ENCODE data around the gene LAMTOR2. TPM values are rescaled to one million over a fixed set of nuclear protein-coding genes. Genes with fewer than 3 reads are reported as not detected.

Gene LAMTOR2
- total and polyA plus RNA-seq, 2 donors (not counting 1 experiment from before 2014, with no cell fraction given) = 56.3 to 84.7 TPM

DNA sequence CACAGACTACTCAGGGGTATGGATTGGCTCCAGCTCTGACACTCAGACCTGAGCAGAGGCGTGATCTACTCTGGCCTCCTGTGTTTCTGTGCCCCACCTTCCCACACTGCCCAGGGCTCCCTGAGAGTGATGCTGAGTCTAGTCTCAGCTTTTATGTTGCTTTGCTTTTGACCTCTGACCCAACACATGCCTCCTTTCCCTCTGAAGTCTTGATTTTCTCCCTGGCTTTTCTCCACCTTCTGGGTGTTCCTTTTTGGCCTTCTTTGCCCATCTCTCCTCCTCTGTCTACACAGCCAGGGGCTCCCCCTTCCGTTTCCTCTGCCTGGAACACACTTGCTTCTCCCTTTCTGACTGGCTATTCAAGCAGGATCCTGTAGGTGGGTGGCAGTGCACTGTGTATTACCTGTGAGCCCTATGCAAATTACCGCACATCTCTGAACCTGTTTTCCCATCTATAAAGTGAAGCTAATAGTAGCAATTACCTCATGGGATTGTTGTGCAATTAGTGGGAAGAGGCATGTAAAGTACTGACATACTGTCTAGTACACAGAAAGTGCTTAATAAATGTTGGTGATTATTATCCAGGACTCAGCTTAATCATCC is 41.4 kb downstream of the LAMTOR2 start:
- Histone ChIP-seq H3K27ac (ENCODE audit: insufficient read depth, low read length) (peak overlapping the region; percentile 50), H4K20me1 (ENCODE audit: control insufficient read depth, extremely low read depth, insufficient read depth, low read length) (no peaks in the 10 kb centered on the region)

GRCh38 chr1:156096640-156097391 is 42.2 kb downstream of the LAMTOR2 start:
- TF ChIP-seq, protein P1, sequence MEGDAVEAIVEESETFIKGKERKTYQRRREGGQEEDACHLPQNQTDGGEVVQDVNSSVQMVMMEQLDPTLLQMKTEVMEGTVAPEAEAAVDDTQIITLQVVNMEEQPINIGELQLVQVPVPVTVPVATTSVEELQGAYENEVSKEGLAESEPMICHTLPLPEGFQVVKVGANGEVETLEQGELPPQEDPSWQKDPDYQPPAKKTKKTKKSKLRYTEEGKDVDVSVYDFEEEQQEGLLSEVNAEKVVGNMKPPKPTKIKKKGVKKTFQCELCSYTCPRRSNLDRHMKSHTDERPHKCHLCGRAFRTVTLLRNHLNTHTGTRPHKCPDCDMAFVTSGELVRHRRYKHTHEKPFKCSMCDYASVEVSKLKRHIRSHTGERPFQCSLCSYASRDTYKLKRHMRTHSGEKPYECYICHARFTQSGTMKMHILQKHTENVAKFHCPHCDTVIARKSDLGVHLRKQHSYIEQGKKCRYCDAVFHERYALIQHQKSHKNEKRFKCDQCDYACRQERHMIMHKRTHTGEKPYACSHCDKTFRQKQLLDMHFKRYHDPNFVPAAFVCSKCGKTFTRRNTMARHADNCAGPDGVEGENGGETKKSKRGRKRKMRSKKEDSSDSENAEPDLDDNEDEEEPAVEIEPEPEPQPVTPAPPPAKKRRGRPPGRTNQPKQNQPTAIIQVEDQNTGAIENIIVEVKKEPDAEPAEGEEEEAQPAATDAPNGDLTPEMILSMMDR (conservative IDR thresholded peaks at IDR 0.05 in 1 of 2, IDR thresholded peaks at IDR 0.05 in 1 of 2; ENCODE audit: low read depth in 1 of 2, low read length in 2 of 2) = peak; percentile 93 to 99
- no peak for TF ChIP-seq EZH2 (IDR thresholded peaks at IDR 0.05; ENCODE audit: low read length, missing control alignments)
- peak; percentile 72 to 81 for DNase-seq (ENCODE audit: low read depth in 2 of 2)
- Histone ChIP-seq H3K4me2 (ENCODE audit: extremely low read depth, insufficient read depth, low read length) (peak overlapping the region; percentile 25), H4K20me1 (ENCODE audit: control insufficient read depth, extremely low read depth, insufficient read depth, low read length) (no peaks in the 10 kb centered on the region), H3K4me1 (ENCODE audit: control insufficient read depth, extremely low read depth, insufficient read depth, low read length) (peaks cover 10% of the 10 kb centered on the region), H3K36me3 (ENCODE audit: control insufficient read depth, insufficient read depth, low read length) (no peaks in the 10 kb centered on the region), H3K4me3 (replicated peaks in 1 of 4; ENCODE audit: control extremely low read depth in 1 of 4, insufficient read depth in 1 of 4, low read depth in 3 of 4, low read length in 4 of 4) (no peak overlapping the region), H3K79me2 (ENCODE audit: control insufficient read depth, insufficient read depth, low read length) (no peaks in the 10 kb centered on the region), H3K27me3 (ENCODE audit: control insufficient read depth, insufficient read depth, low read length) (no peaks in the 10 kb centered on the region), H3K27ac (ENCODE audit: insufficient read depth, low read length) (peak overlapping the region; percentile 78), H3K9ac (ENCODE audit: insufficient read depth, low read length) (peak overlapping the region; percentile 28), H3K9me3 (ENCODE audit: control insufficient read depth, insufficient read depth, low read depth, low read length) (no peaks in the 10 kb centered on the region), H2AFZ (ENCODE audit: low read length) (no peak overlapping the region)

More for the DNA sequence above, 41.4 kb downstream of the LAMTOR2 start:
- no peak overlapping the region for H3K4me3 ChIP-seq (replicated peaks in 1 of 4; ENCODE audit: control extremely low read depth in 1 of 4, insufficient read depth in 1 of 4, low read depth in 3 of 4, low read length in 4 of 4)
- DNase-seq (ENCODE audit: low read depth in 2 of 2) = no peak
- no peak overlapping the region for H2AFZ ChIP-seq (ENCODE audit: low read length)
- peaks cover 8% of the 10 kb centered on the region for H3K4me1 ChIP-seq (ENCODE audit: control insufficient read depth, extremely low read depth, insufficient read depth, low read length)
- H3K4me2 ChIP-seq (ENCODE audit: extremely low read depth, insufficient read depth, low read length) = no peak overlapping the region
- no peaks in the 10 kb centered on the region for H3K36me3 ChIP-seq (ENCODE audit: control insufficient read depth, insufficient read depth, low read length)
- H3K9me3 ChIP-seq (ENCODE audit: control insufficient read depth, insufficient read depth, low read depth, low read length) = no peaks in the 10 kb centered on the region
- H3K27me3 ChIP-seq (ENCODE audit: control insufficient read depth, insufficient read depth, low read length) = no peaks in the 10 kb centered on the region
- H3K79me2 ChIP-seq (ENCODE audit: control insufficient read depth, insufficient read depth, low read length) = no peaks in the 10 kb centered on the region
- TF ChIP-seq, protein P1 (conservative IDR thresholded peaks at IDR 0.05 in 1 of 2, IDR thresholded peaks at IDR 0.05 in 1 of 2; ENCODE audit: low read depth in 1 of 2, low read length in 2 of 2) = no peak
- TF ChIP-seq EZH2 (IDR thresholded peaks at IDR 0.05; ENCODE audit: low read length, missing control alignments) = no peak
- H3K9ac ChIP-seq (ENCODE audit: insufficient read depth, low read length) = no peak overlapping the region

DNA sequence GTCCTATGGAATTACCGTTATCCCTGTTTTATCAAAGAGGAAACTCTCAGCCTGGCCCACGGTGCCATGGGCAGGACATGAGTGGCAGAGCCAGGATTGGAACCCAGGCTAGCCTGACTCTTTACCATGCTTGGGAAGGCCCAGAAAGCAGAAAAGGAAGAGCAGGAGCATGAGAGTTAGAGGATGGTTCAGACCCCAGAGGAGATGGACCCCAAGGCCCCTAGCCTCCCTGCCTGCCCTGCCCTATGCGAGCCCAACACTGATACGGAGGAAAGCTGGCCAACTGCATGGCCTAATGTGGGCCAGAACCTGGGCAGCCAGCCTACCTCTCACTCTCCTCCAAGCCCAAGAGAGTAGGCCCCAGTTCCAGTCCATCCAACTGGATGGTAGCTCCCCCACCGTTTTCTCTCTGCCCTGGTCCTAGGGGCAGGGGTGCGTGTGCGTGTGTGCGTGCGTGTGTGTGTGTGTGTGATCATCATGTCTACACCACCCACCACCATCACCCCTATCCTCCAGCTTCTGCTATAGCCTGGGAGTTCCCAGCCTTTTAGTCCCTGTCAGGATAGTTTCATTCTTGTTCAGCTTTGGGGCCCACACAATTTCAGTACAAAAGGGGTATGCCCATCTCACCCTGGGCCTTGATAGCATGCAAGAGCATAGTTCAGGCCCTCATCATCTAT is 43.1 kb downstream of the LAMTOR2 start:
- H3K9me3 ChIP-seq (ENCODE audit: control insufficient read depth, insufficient read depth, low read depth, low read length) = no peaks in the 10 kb centered on the region

More for the DNA sequence above, 43.1 kb downstream of the LAMTOR2 start:
- Histone ChIP-seq H3K4me2 (ENCODE audit: extremely low read depth, insufficient read depth, low read length) (no peak overlapping the region), H4K20me1 (ENCODE audit: control insufficient read depth, extremely low read depth, insufficient read depth, low read length) (no peaks in the 10 kb centered on the region), H3K36me3 (ENCODE audit: control insufficient read depth, insufficient read depth, low read length) (no peaks in the 10 kb centered on the region), H3K27me3 (ENCODE audit: control insufficient read depth, insufficient read depth, low read length) (no peaks in the 10 kb centered on the region), H3K79me2 (ENCODE audit: control insufficient read depth, insufficient read depth, low read length) (peaks cover 2% of the 10 kb centered on the region), H3K27ac (ENCODE audit: insufficient read depth, low read length) (no peak overlapping the region), H3K4me3 (replicated peaks in 1 of 4; ENCODE audit: control extremely low read depth in 1 of 4, insufficient read depth in 1 of 4, low read depth in 3 of 4, low read length in 4 of 4) (no peak overlapping the region), H2AFZ (ENCODE audit: low read length) (no peak overlapping the region), H3K4me1 (ENCODE audit: control insufficient read depth, extremely low read depth, insufficient read depth, low read length) (peaks cover 19% of the 10 kb centered on the region), H3K9ac (ENCODE audit: insufficient read depth, low read length) (no peak overlapping the region)
- TF ChIP-seq, protein P1 (conservative IDR thresholded peaks at IDR 0.05 in 1 of 2, IDR thresholded peaks at IDR 0.05 in 1 of 2; ENCODE audit: low read depth in 1 of 2, low read length in 2 of 2) = no peak
- no peak for TF ChIP-seq EZH2 (IDR thresholded peaks at IDR 0.05; ENCODE audit: low read length, missing control alignments)
- DNase-seq (ENCODE audit: low read depth in 2 of 2) = no peak

Data from fibroblast of lung (primary cell).